K562 (cell line): ENCODE measurements around the gene FRMD4A. TPM values are rescaled to one million over a fixed set of nuclear protein-coding genes. Genes with fewer than 3 reads are reported as not detected.

Source experiments
- ASH1L ChIP-seq: fragments of 450-650 bp; IDR thresholded peaks from 2 replicates; pipeline ENCODE4 v1.6.1; 2018; ENCODE audit warnings: borderline replicate concordance, mild to moderate bottlenecking, low read depth; ENCODE audit not compliant: partially characterized antibody
- HMGN3 ChIP-seq: IDR thresholded peaks from 2 replicates; pipeline ENCODE4 v1.6.1; 2011; ENCODE audit warnings: borderline replicate concordance, low read depth, mild to moderate bottlenecking, mixed read lengths, low read length; ENCODE audit not compliant: insufficient read length; ENCODE audit errors: extremely low read depth
- ILF3 ChIP-seq: fragments of 450-650 bp; IDR thresholded peaks from 2 replicates; pipeline ENCODE4 v1.6.1; 2018; ENCODE audit warnings: antibody characterized with exemption, mild to moderate bottlenecking, moderate library complexity, borderline replicate concordance
- JUNB ChIP-seq: fragments of 450-650 bp; formaldehyde crosslinking; conservative IDR thresholded peaks from 2 replicates; pipeline ENCODE4 v1.4.0; 2020; ENCODE audit warnings: mild to moderate bottlenecking
- MTA2 ChIP-seq: fragments of 450-650 bp; IDR thresholded peaks from 2 replicates; pipeline ENCODE4 v1.6.1; 2016; ENCODE audit warnings: low read depth
- PPARD ChIP-seq: fragments of 250-450 bp; sonication (Bioruptor Pico); IDR thresholded peaks from 2 replicates; pipeline ENCODE4 v1.8.0; 2022; ENCODE audit warnings: inconsistent platforms, mild to moderate bottlenecking, moderate library complexity
- PTTG1 ChIP-seq: fragments of 450-650 bp; IDR thresholded peaks from 2 replicates; pipeline ENCODE4 v1.6.1; 2016; ENCODE audit warnings: low read depth, mild to moderate bottlenecking, missing genetic modification characterization, missing compliant biosample characterization
- RBM39 ChIP-seq: fragments of 200-400 bp; formaldehyde crosslinking; optimal IDR thresholded peaks from 2 replicates; pipeline ENCODE3; 2018; ENCODE audit warnings: low read depth, low read length
- SRSF3 ChIP-seq: fragments of 200-400 bp; formaldehyde crosslinking; IDR thresholded peaks from 2 replicates; pipeline ENCODE4 v1.6.1; 2016; ENCODE audit warnings: mild to moderate bottlenecking, low read length, moderate library complexity; ENCODE audit not compliant: insufficient read depth
- STAG1 ChIP-seq: sonication (generic); formaldehyde crosslinking; IDR thresholded peaks from 2 replicates; pipeline ENCODE4 v1.5.0; 2020; ENCODE audit warnings: missing genetic modification reagents, borderline replicate concordance
- TEAD4 ChIP-seq, 2 experiments: sonication (generic) in 1 of 2; formaldehyde crosslinking in 1 of 2; IDR thresholded peaks; 2 replicates each; pipeline versions ENCODE4 v1.6.1 to v1.8.0; 2012 to 2022; ENCODE audit warnings: borderline replicate concordance in 1 of 2, inconsistent platforms in 1 of 2, low read length in 1 of 2, mild to moderate bottlenecking in 1 of 2, missing genetic modification reagents in 1 of 2
- YY1 ChIP-seq, 3 experiments: IDR thresholded peaks; 2 replicates each; pipeline ENCODE4 v1.6.1; 2011; ENCODE audit warnings: low read length in 2 of 3, mild to moderate bottlenecking in 2 of 3, moderate library complexity in 2 of 3, borderline replicate concordance in 1 of 3, control low read depth in 1 of 3, low read depth in 1 of 3; ENCODE audit not compliant: insufficient read depth in 3 of 3, insufficient replicate concordance in 2 of 3, control insufficient read depth in 1 of 3, insufficient read length in 1 of 3; ENCODE audit errors: extremely low read depth in 1 of 3
- ZFP36 ChIP-seq: fragments of 150-350 bp; IDR thresholded peaks from 2 replicates; pipeline ENCODE4 v1.6.1; 2018; ENCODE audit warnings: low read length, low read depth; ENCODE audit not compliant: partially characterized antibody
- ZNF197 ChIP-seq: fragments of 200-800 bp; sonication (Bioruptor generic); IDR thresholded peaks from 2 replicates; pipeline ENCODE4 v1.6.1; 2016; ENCODE audit warnings: low read depth, missing genetic modification characterization, missing compliant biosample characterization
- ZNF253 ChIP-seq: fragments of 250-450 bp; sonication (Bioruptor Pico); conservative IDR thresholded peaks from 2 replicates; pipeline ENCODE4 v1.6.1; 2021; ENCODE audit warnings: mild to moderate bottlenecking
- ZNF316 ChIP-seq: fragments of 450-650 bp; IDR thresholded peaks from 2 replicates; pipeline ENCODE4 v1.6.1; 2016
- polyA plus RNA-seq, 8 experiments: library from polyadenylated mRNA; depleted of rRNA in 4 of 8; stranded (reverse) in 5 of 8; unstranded in 3 of 8; fragments of >200 nt; fragmentation: Nextera tagmentation in 2 of 8; fragmentation: Illumina TruSeq in 1 of 8; extraction: Ambion mirVana in 2 of 8; extraction: Trizol in 1 of 8; gene quantifications; 2 replicates each; pipeline versions ENCODE4 v1.2.1 to v1.2.3, GENCODE V29; 2011 to 2014; ENCODE audit warnings: inconsistent platforms in 1 of 8, missing spikeins in 1 of 8
- total RNA-seq, 7 experiments: library from RNA; depleted of rRNA in 6 of 7; stranded (reverse); fragments of >200 nt in 6 of 7; fragmentation: Illumina TruSeq in 2 of 7; extraction: Trizol in 2 of 7; gene quantifications; 2 replicates each; pipeline versions ENCODE4 v1.2.1 to v1.2.3, GENCODE V29; 2011 to 2021; ENCODE audit warnings: low replicate concordance in 1 of 7
- TF ChIP-seq, protein P1 (sequence below): fragments of 250-450 bp; sonication (Bioruptor Pico); IDR thresholded peaks from 2 replicates; pipeline ENCODE4 v1.5.0; 2021
- TF ChIP-seq, protein P2 (sequence below), 2 experiments: fragments of 450-650 bp; formaldehyde crosslinking in 1 of 2; IDR thresholded peaks; 2 replicates each; pipeline versions ENCODE4 v1.4.0 to v1.6.1; 2014 to 2020; ENCODE audit warnings: mild to moderate bottlenecking in 2 of 2, borderline replicate concordance in 1 of 2, low read depth in 1 of 2

The FRMD4A gene
- total and polyA plus RNA-seq, 9 of the 15 experiments (the other 6 are each of a cell fraction or from before 2014, with no cell fraction given): 0.80 to 5.2 (median 3.0) TPM

DNA sequence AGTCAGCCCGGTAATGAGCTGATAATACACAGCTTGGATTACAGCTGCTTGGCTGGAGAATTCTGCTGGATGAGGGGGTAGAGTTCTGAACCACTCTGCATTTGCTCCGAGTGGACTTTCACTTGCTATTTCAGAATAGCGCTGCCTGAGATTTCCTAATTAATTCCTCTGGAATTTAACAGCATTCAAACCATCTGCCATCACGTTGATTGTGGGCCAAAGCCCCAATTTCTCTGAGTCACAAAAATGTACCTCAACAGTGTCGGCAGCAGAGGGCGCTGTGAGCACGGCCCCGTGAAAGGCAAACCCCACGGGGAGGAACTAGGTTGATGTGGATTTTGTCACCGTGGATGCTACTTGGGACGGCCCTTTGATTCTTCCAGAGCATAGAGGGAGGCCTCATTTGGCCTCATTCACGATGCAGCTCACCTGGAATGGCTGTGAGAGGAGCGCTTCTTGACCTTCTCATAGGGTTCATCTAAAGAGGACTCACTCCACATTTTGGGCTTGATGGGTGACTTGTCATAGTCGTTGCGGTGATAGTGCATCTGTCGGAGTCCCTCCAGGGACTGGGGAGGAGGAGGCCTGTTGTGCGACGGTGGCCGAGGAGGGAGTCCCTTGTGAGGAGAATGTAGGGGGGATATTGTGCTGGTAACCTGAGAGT is 670.7 kb downstream of the FRMD4A start (continued):
- TF ChIP-seq PTTG1 (tag) (no peak), ASH1L (no peak), ILF3 (no peak), ZNF316 (no peak), MTA2 (no peak), HMGN3 (no peak), ZNF197 (no peak), JUNB (no peak), TEAD4 (IDR thresholded peaks at IDR 0.05; ENCODE audit: low read length) (0 out of 2 replicates have a peak, but pooled peaks have one; percentile 11), TEAD4 (CRISPR knock-in tag; IDR thresholded peaks at IDR 0.05; ENCODE audit: borderline replicate concordance) (no peak), ZNF253 (CRISPR knock-in tag) (no peak), PPARD (CRISPR knock-in tag) (no peak), ZFP36 (no peak), SRSF3 (no peak), YY1 (IDR thresholded peaks at IDR 0.05; ENCODE audit: borderline replicate concordance in 1 of 3, control insufficient read depth in 1 of 3, extremely low read depth in 1 of 3, insufficient read depth in 3 of 3, insufficient read length in 1 of 3, insufficient replicate concordance in 2 of 3, low read depth in 1 of 3, low read length in 2 of 3) (no peak), STAG1 (peak; percentile 89), RBM39 (no peak)
- TF ChIP-seq, protein P1, sequence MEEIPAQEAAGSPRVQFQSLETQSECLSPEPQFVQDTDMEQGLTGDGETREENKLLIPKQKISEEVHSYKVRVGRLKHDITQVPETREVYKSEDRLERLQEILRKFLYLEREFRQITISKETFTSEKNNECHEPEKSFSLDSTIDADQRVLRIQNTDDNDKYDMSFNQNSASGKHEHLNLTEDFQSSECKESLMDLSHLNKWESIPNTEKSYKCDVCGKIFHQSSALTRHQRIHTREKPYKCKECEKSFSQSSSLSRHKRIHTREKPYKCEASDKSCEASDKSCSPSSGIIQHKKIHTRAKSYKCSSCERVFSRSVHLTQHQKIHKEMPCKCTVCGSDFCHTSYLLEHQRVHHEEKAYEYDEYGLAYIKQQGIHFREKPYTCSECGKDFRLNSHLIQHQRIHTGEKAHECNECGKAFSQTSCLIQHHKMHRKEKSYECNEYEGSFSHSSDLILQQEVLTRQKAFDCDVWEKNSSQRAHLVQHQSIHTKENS (CRISPR knock-in tag): no peak
- TF ChIP-seq, protein P2, sequence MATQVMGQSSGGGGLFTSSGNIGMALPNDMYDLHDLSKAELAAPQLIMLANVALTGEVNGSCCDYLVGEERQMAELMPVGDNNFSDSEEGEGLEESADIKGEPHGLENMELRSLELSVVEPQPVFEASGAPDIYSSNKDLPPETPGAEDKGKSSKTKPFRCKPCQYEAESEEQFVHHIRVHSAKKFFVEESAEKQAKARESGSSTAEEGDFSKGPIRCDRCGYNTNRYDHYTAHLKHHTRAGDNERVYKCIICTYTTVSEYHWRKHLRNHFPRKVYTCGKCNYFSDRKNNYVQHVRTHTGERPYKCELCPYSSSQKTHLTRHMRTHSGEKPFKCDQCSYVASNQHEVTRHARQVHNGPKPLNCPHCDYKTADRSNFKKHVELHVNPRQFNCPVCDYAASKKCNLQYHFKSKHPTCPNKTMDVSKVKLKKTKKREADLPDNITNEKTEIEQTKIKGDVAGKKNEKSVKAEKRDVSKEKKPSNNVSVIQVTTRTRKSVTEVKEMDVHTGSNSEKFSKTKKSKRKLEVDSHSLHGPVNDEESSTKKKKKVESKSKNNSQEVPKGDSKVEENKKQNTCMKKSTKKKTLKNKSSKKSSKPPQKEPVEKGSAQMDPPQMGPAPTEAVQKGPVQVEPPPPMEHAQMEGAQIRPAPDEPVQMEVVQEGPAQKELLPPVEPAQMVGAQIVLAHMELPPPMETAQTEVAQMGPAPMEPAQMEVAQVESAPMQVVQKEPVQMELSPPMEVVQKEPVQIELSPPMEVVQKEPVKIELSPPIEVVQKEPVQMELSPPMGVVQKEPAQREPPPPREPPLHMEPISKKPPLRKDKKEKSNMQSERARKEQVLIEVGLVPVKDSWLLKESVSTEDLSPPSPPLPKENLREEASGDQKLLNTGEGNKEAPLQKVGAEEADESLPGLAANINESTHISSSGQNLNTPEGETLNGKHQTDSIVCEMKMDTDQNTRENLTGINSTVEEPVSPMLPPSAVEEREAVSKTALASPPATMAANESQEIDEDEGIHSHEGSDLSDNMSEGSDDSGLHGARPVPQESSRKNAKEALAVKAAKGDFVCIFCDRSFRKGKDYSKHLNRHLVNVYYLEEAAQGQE (IDR thresholded peaks at IDR 0.05; ENCODE audit: borderline replicate concordance): peak; percentile 91
- TF ChIP-seq, protein P2 (CRISPR knock-in tag; IDR thresholded peaks at IDR 0.05; ENCODE audit: low read depth): no peak
